HG02938 (cell line): ENCODE results near the gene FANCC.

Experiments used
- ATAC-seq: cut with Tn5 transposase; IDR thresholded peaks from one replicate; pipeline ENCODE4 v1.9.1; 2021; ENCODE audit warnings: mild to moderate bottlenecking, moderate library complexity; ENCODE audit not compliant: unreplicated experiment

The FANCC gene

GRCh38 chr9:95317119-95317892 lies at the start of gene FANCC:
TSS of gene FANCC (minus strand) at chr9:95317709. CDS start at chr9:95249291, 68,418 bp downstream.
- peak; percentile 66 for ATAC-seq

GRCh38 chr9:95366731-95367325 lies 49.3 kb upstream of the FANCC start:
- no peak for ATAC-seq

GRCh38 chr9:95365766-95366165 lies 48.3 kb upstream of the FANCC start:
- ATAC-seq, result no peak

- ATAC-seq, result no peak
These were observed 45.7 kb upstream of the FANCC start for GRCh38 chr9:95363051-95363841.

- ATAC-seq, result no peak
These were observed 43.4 kb upstream of the FANCC start for GRCh38 chr9:95360866-95361265.

- no peak for ATAC-seq
These were observed 39.8 kb upstream of the FANCC start for GRCh38 chr9:95357316-95357715.

- ATAC-seq, result no peak
These were observed 38.0 kb upstream of the FANCC start for GRCh38 chr9:95355500-95355899.

- ATAC-seq, result no peak
These were observed 33.5 kb upstream of the FANCC start for GRCh38 chr9:95351051-95351450.

- no peak for ATAC-seq
These were observed 32.8 kb upstream of the FANCC start for GRCh38 chr9:95350266-95350665.

GRCh38 chr9:95349091-95350038 lies 31.9 kb upstream of the FANCC start:
- no peak for ATAC-seq

- no peak for ATAC-seq
These were observed 28.5 kb upstream of the FANCC start for GRCh38 chr9:95346021-95346420.

GRCh38 chr9:95344735-95345325 lies 27.3 kb upstream of the FANCC start:
- ATAC-seq, result no peak

GRCh38 chr9:95343725-95344287 lies 26.3 kb upstream of the FANCC start:
- no peak for ATAC-seq

GRCh38 chr9:95342571-95342970 lies 25.1 kb upstream of the FANCC start:
- ATAC-seq, result no peak

- no peak for ATAC-seq
These were observed 23.9 kb upstream of the FANCC start for GRCh38 chr9:95341293-95341962.

GRCh38 chr9:95338243-95338642 lies 20.7 kb upstream of the FANCC start:
- ATAC-seq, result no peak

- no peak for ATAC-seq
These were observed 18.8 kb upstream of the FANCC start for GRCh38 chr9:95336281-95336680.

GRCh38 chr9:95333426-95333825 lies 15.9 kb upstream of the FANCC start:
- ATAC-seq, result no peak

GRCh38 chr9:95332860-95333259 lies 15.4 kb upstream of the FANCC start:
- no peak for ATAC-seq
